Prostate gland (tissue), 2 donors: ENCODE results near the gene ADISSP. TPM values are rescaled to one million over a fixed set of nuclear protein-coding genes. Genes with fewer than 3 reads are reported as not detected.

ENCODE experiments used
- DNase-seq: peaks from one replicate; pipeline ENCODE4 v3.0.0-alpha.2; 2019; ENCODE audit warnings: low spot score
- H3K27ac ChIP-seq, 2 donors: fragments of 200-600 bp; sonication (generic); 2 replicates each; pipeline ENCODE4 v1.5.1; 2017 to 2019
- H3K27me3 ChIP-seq: fragments of 200-600 bp; sonication (generic); replicated peaks from 2 replicates; pipeline ENCODE4 v1.5.1; 2019; ENCODE audit not compliant: insufficient read depth
- H3K36me3 ChIP-seq, 2 donors: fragments of 200-600 bp; sonication (generic); 1 replicate in 1 of 2; 2 replicates in 1 of 2; pipeline versions ENCODE4 v1.5.1 to v1.8.1; 2017 to 2019
- H3K4me1 ChIP-seq: fragments of 200-600 bp; sonication (generic); replicated peaks from 2 replicates; pipeline ENCODE4 v1.5.1; 2019
- H3K4me3 ChIP-seq, 2 donors: fragments of 200-600 bp; sonication (generic); 2 replicates each; pipeline ENCODE4 v1.5.1; 2017 to 2019
- H3K9me3 ChIP-seq: fragments of 200-600 bp; sonication (generic); 2 replicates; pipeline ENCODE4 v1.5.1; 2017
- CTCF ChIP-seq, 4 experiments: fragments of 200-600 bp in 2 of 4; fragments of 450-650 bp in 2 of 4; sonication (generic) in 2 of 4; IDR thresholded peaks; 1 replicate in 3 of 4; 2 replicates in 1 of 4; pipeline ENCODE4 v1.5.1; 2016 to 2019; ENCODE audit warnings: antibody characterized with exemption in 4 of 4, mild to moderate bottlenecking in 2 of 4, moderate library complexity in 2 of 4
- POLR2A ChIP-seq: fragments of 450-650 bp; IDR thresholded peaks from one replicate; pipeline ENCODE4 v1.6.1; 2016; ENCODE audit warnings: antibody characterized with exemption, mild to moderate bottlenecking
- POLR2AphosphoS5 ChIP-seq: sonication (generic); formaldehyde crosslinking; IDR thresholded peaks from one replicate; pipeline ENCODE4 v1.6.1; 2017; ENCODE audit warnings: antibody characterized with exemption
- WGBS: methylation state at CpG from one replicate; pipeline ENCODE4 v1.1.5; 2018; 5-methylcytosine and 5-hydroxymethylcytosine counted together
- intact Hi-C: fragments of 100-400 bp; cut with DNase I; formaldehyde crosslinking; loops from one replicate; pipeline ENCODE4 v1.14.2; 2022
- total RNA-seq, 2 donors: library from RNA; depleted of rRNA; stranded (reverse); fragments of >200 nt; gene quantifications; one replicate each; pipeline ENCODE4 v1.1.0, GENCODE V29; 2016

Gene ADISSP
- total RNA-seq, 2 donors from 2014 or later = 11.8 to 14.6 TPM

- peaks cover 9% of the 10 kb centered on the region for H3K27me3 ChIP-seq
- H3K9me3 ChIP-seq = no peaks in the 10 kb centered on the region
- peaks cover 4% of the 10 kb centered on the region for H3K4me1 ChIP-seq
- no peaks in the 10 kb centered on the region for H3K36me3 ChIP-seq
- H3K4me3 ChIP-seq = peak overlapping the region in 1 of 2 donors; percentile 21
- DNase-seq = no peak
- WGBS = 24% methylated on average over 36 of the region's 95 CpGs
- intact Hi-C loops = no loop called here
- TF ChIP-seq POLR2AphosphoS5 (no peak), POLR2A (no peak), CTCF (IDR thresholded peaks at IDR 0.05) (no peak)
- no peak overlapping the region for H3K27ac ChIP-seq
Measured at GRCh38 chr20:3751675-3752385, 15.7 kb downstream of the ADISSP start.

GRCh38 chr20:3751305-3751674, 16.3 kb downstream of the ADISSP start:
- peaks cover 9% of the 10 kb centered on the region for H3K27me3 ChIP-seq
- peaks cover 4% of the 10 kb centered on the region for H3K4me1 ChIP-seq
- H3K4me3 ChIP-seq = no peak overlapping the region
- no peaks in the 10 kb centered on the region for H3K36me3 ChIP-seq
- DNase-seq = no peak
- intact Hi-C loops = no loop called here
- no peak overlapping the region for H3K27ac ChIP-seq
- TF ChIP-seq POLR2A (no peak), POLR2AphosphoS5 (no peak), CTCF (IDR thresholded peaks at IDR 0.05) (no peak)
- no peaks in the 10 kb centered on the region for H3K9me3 ChIP-seq
- 65% methylated on average over 19 of the region's 31 CpGs for WGBS

GRCh38 chr20:3749689-3750531, 17.6 kb downstream of the ADISSP start:
- DNase-seq = no peak
- H3K27me3 ChIP-seq = peaks cover 9% of the 10 kb centered on the region
- no peak overlapping the region for H3K4me3 ChIP-seq
- intact Hi-C loops = no loop called here
- H3K4me1 ChIP-seq = peaks cover 4% of the 10 kb centered on the region
- H3K27ac ChIP-seq = no peak overlapping the region
- H3K9me3 ChIP-seq = no peaks in the 10 kb centered on the region
- 50% methylated on average over 56 of the region's 72 CpGs for WGBS
- peak; percentile 13 to 69 (median 48) for TF ChIP-seq CTCF (IDR thresholded peaks at IDR 0.05)
- TF ChIP-seq POLR2AphosphoS5 = no peak
- TF ChIP-seq POLR2A = no peak
- H3K36me3 ChIP-seq = no peaks in the 10 kb centered on the region

GRCh38 chr20:3749087-3749688, 18.4 kb downstream of the ADISSP start:
- Histone ChIP-seq H3K4me1 (peaks cover 4% of the 10 kb centered on the region), H3K27ac (no peak overlapping the region), H3K4me3 (no peak overlapping the region), H3K27me3 (peaks cover 9% of the 10 kb centered on the region), H3K36me3 (no peaks in the 10 kb centered on the region), H3K9me3 (no peaks in the 10 kb centered on the region)
- intact Hi-C loops = no loop called here
- TF ChIP-seq POLR2AphosphoS5 = no peak
- TF ChIP-seq POLR2A = no peak
- TF ChIP-seq CTCF (IDR thresholded peaks at IDR 0.05) = no peak
- no peak for DNase-seq
- WGBS = 73% methylated on average over 24 of the region's 24 CpGs
